HEK293 (cell line): Measurements from ENCODE around the gene PCYT1A.

Experiments used
- KLF10 ChIP-seq: fragments of 450-650 bp; IDR thresholded peaks from 2 replicates; pipeline ENCODE4 v1.5.1; 2018; ENCODE audit warnings: missing biosample characterization, mild to moderate bottlenecking, missing genetic modification characterization
- TSHZ1 ChIP-seq: fragments of 450-650 bp; formaldehyde crosslinking; IDR thresholded peaks from 2 replicates; pipeline ENCODE4 v1.5.1; 2016; ENCODE audit warnings: missing biosample characterization, missing genetic modification characterization, borderline replicate concordance
- ZBTB11 ChIP-seq: fragments of 450-650 bp; formaldehyde crosslinking; conservative IDR thresholded peaks from 2 replicates; pipeline ENCODE4 v1.5.1; 2016; ENCODE audit warnings: low read depth, missing biosample characterization, missing genetic modification characterization
- ZBTB17 ChIP-seq: fragments of 450-650 bp; formaldehyde crosslinking; IDR thresholded peaks from 2 replicates; pipeline ENCODE4 v1.5.1; 2016; ENCODE audit warnings: missing biosample characterization, missing genetic modification characterization
- ZEB2 ChIP-seq: fragments of 450-650 bp; formaldehyde crosslinking; IDR thresholded peaks from 2 replicates; pipeline ENCODE4 v1.5.1; 2016; ENCODE audit warnings: missing biosample characterization, missing genetic modification characterization
- ZFHX2 ChIP-seq: fragments of 450-650 bp; formaldehyde crosslinking; conservative IDR thresholded peaks from 2 replicates; pipeline ENCODE4 v1.5.1; 2016; ENCODE audit warnings: missing biosample characterization, missing genetic modification characterization
- ZFP69B ChIP-seq: fragments of 450-650 bp; formaldehyde crosslinking; IDR thresholded peaks from 2 replicates; pipeline ENCODE4 v1.5.1; 2016; ENCODE audit warnings: missing biosample characterization, missing genetic modification characterization
- ZIC2 ChIP-seq: fragments of 450-650 bp; formaldehyde crosslinking; IDR thresholded peaks from 2 replicates; pipeline ENCODE4 v1.5.1; 2016; ENCODE audit warnings: missing biosample characterization, missing genetic modification characterization
- ZNF121 ChIP-seq: fragments of 450-650 bp; formaldehyde crosslinking; IDR thresholded peaks from 2 replicates; pipeline ENCODE4 v1.5.1; 2016; ENCODE audit warnings: missing biosample characterization, missing genetic modification characterization
- ZNF140 ChIP-seq: fragments of 450-650 bp; formaldehyde crosslinking; IDR thresholded peaks from 2 replicates; pipeline ENCODE4 v1.5.1; 2016; ENCODE audit warnings: missing biosample characterization, missing genetic modification characterization
- ZNF148 ChIP-seq: fragments of 450-650 bp; formaldehyde crosslinking; IDR thresholded peaks from 2 replicates; pipeline ENCODE4 v1.5.0; 2017; ENCODE audit warnings: missing biosample characterization, missing genetic modification characterization, borderline replicate concordance
- ZNF175 ChIP-seq: fragments of 450-650 bp; formaldehyde crosslinking; IDR thresholded peaks from 2 replicates; pipeline ENCODE4 v1.5.1; 2016; ENCODE audit warnings: missing biosample characterization, missing genetic modification characterization
- ZNF274 ChIP-seq, 2 experiments: fragments of 200-500 bp in 1 of 2; fragments of 450-650 bp in 1 of 2; sonication (Bioruptor generic) in 1 of 2; formaldehyde crosslinking in 1 of 2; IDR thresholded peaks; 2 replicates each; pipeline versions ENCODE4 v1.5.1 to v1.6.1; 2014 to 2016; ENCODE audit warnings: borderline replicate concordance in 1 of 2, inconsistent platforms in 1 of 2, low read length in 1 of 2, missing biosample characterization in 1 of 2, missing genetic modification characterization in 1 of 2
- ZNF280D ChIP-seq: fragments of 450-650 bp; formaldehyde crosslinking; IDR thresholded peaks from 2 replicates; pipeline ENCODE4 v1.5.1; 2016; ENCODE audit warnings: missing biosample characterization, missing genetic modification characterization
- ZNF341 ChIP-seq: fragments of 450-650 bp; formaldehyde crosslinking; IDR thresholded peaks from 2 replicates; pipeline ENCODE4; 2016; ENCODE audit warnings: low read depth, missing biosample characterization, missing genetic modification characterization
- ZNF354C ChIP-seq: fragments of 450-650 bp; formaldehyde crosslinking; IDR thresholded peaks from 2 replicates; pipeline ENCODE4 v1.5.1; 2016; ENCODE audit warnings: missing biosample characterization, missing genetic modification characterization, low read depth, borderline replicate concordance
- ZNF473 ChIP-seq: fragments of 450-650 bp; formaldehyde crosslinking; IDR thresholded peaks from 2 replicates; pipeline ENCODE4 v1.5.1; 2017; ENCODE audit warnings: missing biosample characterization, missing genetic modification characterization
- ZNF621 ChIP-seq: fragments of 450-650 bp; formaldehyde crosslinking; IDR thresholded peaks from 2 replicates; pipeline ENCODE4 v1.5.1; 2017; ENCODE audit warnings: missing biosample characterization, missing genetic modification characterization
- ZNF623 ChIP-seq: fragments of 450-650 bp; formaldehyde crosslinking; IDR thresholded peaks from 2 replicates; pipeline ENCODE4 v1.5.1; 2016; ENCODE audit warnings: missing biosample characterization, missing genetic modification characterization
- ZNF658 ChIP-seq: fragments of 450-650 bp; formaldehyde crosslinking; IDR thresholded peaks from 2 replicates; pipeline ENCODE4; 2016; ENCODE audit warnings: missing biosample characterization, missing genetic modification characterization
- ZNF670 ChIP-seq: fragments of 450-650 bp; formaldehyde crosslinking; IDR thresholded peaks from 2 replicates; pipeline ENCODE4 v1.5.1; 2016; ENCODE audit warnings: missing biosample characterization, missing genetic modification characterization, low read depth
- ZNF76 ChIP-seq: fragments of 450-650 bp; formaldehyde crosslinking; IDR thresholded peaks from 2 replicates; pipeline ENCODE4; 2016; ENCODE audit warnings: low read depth, missing biosample characterization, missing genetic modification characterization, borderline replicate concordance
- ZSCAN30 ChIP-seq: fragments of 450-650 bp; IDR thresholded peaks from 2 replicates; pipeline ENCODE4 v1.5.1; 2018; ENCODE audit warnings: missing biosample characterization, mild to moderate bottlenecking, missing genetic modification characterization, moderate library complexity

PCYT1A gene

GRCh38 chr3:196268284-196269163 lies 19.0 kb downstream of the PCYT1A start (continued):
- TF ChIP-seq TSHZ1 (tag by site-specific recombination) (no peak), ZNF148 (tag by site-specific recombination) (no peak), ZEB2 (no peak), ZNF76 (tag by site-specific recombination) (no peak), ZNF354C (tag by site-specific recombination) (no peak), ZNF658 (tag by site-specific recombination) (no peak), ZNF341 (tag by site-specific recombination) (no peak), ZNF623 (tag by site-specific recombination) (no peak), ZNF274 (IDR thresholded peaks at IDR 0.05; ENCODE audit: low read length) (no peak), ZNF274 (tag by site-specific recombination; IDR thresholded peaks at IDR 0.05; ENCODE audit: borderline replicate concordance) (no peak), ZNF670 (tag by site-specific recombination) (no peak), ZNF280D (tag by site-specific recombination) (0 out of 2 replicates have a peak, but pooled peaks have one; percentile 43), ZBTB17 (tag by site-specific recombination) (0 out of 2 replicates have a peak, but pooled peaks have one; percentile 18), ZNF140 (tag by site-specific recombination) (no peak), ZIC2 (tag by site-specific recombination) (0 out of 2 replicates have a peak, but pooled peaks have one; percentile 19), ZFP69B (no peak), ZNF621 (no peak), ZNF121 (peak; percentile 72), ZFHX2 (no peak), KLF10 (tag by site-specific recombination) (0 out of 2 replicates have a peak, but pooled peaks have one; percentile 23), ZNF175 (tag by site-specific recombination) (no peak), ZSCAN30 (tag by site-specific recombination) (no peak), ZNF473 (no peak), ZBTB11 (tag by site-specific recombination) (no peak)
